8988T (cell line): Measurements from ENCODE around the gene KCNJ14.
"Not testable (repeated sequence)": the region's sequence is repeated elsewhere in the genome, so short reads cannot be mapped to it uniquely, and the experiment has no call there.

Experiments used
- DNase-seq: peaks from one replicate; pipeline ENCODE4 v3.0.0; 2011

KCNJ14 gene

GRCh38 chr19:48473161-48473966, 18.0 kb downstream of the KCNJ14 start:
- DNase-seq = no peak

DNA sequence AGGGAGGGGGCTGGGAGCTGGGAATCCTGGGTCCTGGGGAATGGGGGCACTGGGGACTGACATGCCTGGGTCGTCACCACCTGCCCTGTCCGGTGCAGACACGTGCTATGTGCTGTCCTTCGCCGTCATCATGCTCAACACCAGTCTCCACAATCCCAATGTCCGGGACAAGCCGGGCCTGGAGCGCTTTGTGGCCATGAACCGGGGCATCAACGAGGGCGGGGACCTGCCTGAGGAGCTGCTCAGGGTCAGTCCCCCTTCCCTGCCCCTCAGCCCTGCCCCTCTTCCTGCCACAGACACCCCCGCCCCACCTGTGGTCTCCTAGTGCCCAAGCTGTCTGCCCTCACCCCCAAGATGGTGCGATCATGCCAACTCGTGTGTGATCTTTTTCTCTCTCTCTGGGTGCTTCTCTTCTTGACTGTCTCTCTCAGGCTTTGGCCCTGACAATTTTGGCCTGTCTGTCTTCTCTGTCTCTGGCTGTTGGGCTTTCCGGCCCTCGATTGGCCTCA, 18.8 kb downstream of the KCNJ14 start:
- DNase-seq = no peak

DNA sequence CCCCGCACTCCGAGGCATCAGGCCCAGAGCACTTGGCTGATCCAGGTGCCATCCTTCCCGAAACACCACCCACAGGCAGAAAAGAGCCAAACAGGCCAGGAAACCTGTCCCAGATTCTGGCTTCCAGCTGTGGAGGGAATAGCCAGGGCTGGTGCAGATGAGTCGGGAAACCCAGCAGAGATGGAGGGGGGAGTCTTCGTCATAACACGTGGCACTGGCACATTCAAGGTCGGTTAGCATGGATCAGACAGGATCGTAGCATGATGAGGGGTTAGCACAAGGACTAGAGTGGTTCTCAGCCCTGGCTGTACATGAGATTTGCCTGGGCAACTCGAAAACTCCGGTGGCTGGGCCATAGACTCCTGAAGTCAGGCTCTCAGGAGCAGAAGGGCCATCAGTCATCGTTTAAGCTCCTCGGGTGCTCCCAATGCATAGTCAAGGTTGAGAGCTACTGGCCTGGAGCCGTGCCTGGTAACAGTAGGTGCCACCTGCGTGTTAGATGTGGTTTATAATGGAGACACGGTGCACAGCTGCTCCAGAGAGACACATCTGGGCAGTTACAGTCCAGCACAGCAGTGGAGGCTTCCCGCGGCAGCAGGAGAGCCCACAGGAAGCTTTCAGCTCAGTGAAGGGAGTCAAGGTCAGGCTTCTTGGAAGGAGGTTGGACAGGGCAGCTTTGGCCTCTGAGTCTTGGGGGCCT, 20.1 kb downstream of the KCNJ14 start:
- DNase-seq = no peak

- no peak for DNase-seq
Observed at GRCh38 chr19:48476176-48476575, 20.8 kb downstream of the KCNJ14 start.

- DNase-seq = no peak
Observed at GRCh38 chr19:48477067-48477685, 21.8 kb downstream of the KCNJ14 start.

- no peak for DNase-seq
Observed at GRCh38 chr19:48477698-48478338, 22.4 kb downstream of the KCNJ14 start.

GRCh38 chr19:48478339-48479256, 23.2 kb downstream of the KCNJ14 start:
- DNase-seq = no peak

GRCh38 chr19:48479686-48480085, 24.3 kb downstream of the KCNJ14 start:
- DNase-seq = no peak

- no peak for DNase-seq
Observed at GRCh38 chr19:48480183-48480557, 24.8 kb downstream of the KCNJ14 start.

DNA sequence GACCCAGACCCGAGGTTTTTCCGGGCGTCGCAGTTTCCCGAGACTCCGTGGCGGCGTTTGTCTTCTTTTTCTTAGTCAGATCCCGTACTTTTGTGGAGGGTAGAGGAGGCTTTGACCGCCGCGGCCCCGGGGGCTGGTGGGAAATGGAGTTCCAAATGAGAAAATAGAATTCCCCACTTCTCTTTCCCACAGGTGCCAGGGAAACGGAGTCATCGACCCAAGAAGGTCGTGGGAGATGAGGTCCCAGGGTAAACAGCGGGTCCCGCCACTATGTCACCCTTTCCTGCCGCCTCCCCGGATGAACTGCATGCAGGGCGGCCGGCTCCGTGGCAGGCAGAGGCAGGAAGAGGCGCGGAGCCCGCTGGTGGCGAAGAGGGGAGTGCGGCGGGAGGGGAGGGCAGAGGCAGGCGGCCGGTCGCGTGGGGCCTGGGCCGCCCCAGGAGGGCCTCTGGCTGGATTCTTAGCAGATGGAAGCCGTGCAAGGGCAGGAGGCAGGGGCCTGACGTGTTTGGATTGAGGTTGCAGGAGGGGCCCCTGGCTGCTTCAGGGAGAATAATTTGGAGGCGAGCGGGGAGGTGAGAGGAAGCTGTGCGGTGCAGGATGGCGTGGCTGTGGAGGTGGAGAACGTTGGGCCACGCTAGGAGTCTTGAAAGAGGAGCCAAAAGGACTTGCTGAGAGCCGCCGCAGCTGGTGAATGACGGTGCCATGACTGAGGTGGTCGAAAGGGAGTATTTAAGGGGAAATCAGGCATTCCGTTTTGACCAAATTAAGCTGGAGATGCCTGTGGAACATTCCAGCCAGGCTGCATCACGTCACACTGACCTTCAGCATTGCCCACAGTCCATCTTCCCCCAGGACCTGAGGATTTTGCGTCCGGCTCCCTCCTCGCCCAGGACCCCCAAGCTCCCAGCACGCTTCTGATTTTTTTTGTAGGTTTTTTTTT, 25.5 kb downstream of the KCNJ14 start:
- no peak for DNase-seq

DNA sequence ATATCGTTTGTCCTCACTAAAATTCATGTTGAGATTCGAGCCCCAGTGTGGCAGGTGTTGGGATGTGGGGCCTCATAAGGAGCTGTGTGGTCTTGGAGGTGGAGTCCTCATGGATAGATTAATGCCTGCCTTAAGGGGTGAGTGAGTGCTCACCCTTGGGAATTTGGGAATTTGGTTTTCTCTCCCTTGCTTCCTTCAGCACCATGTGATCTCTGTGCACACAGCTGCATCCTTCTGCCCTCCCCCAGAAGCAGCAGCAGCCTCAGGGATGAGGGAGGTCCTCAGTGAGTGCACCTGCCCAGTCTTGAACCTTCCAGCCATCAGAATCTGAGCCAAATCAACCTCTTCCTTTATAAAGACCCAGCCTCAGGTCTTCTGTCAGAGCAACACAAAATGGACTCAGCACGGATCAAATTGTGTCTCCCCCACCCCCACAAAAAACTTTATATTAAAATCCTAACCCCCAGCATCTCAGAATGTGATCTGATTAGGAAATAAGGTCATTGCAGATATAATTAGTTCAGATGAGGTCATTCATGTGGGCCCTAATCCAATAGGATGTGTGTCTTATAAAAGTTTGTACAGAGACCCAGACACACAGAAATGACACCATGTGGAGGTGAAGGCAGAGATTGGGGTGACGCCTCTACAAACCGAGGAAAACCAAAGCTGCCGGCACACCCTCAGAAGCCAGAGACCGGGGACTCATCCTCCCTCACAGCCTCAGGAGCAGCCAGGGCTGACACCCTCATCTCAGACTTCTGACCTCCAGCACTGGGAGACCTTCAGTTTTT, 26.7 kb downstream of the KCNJ14 start:
- no peak for DNase-seq

DNA sequence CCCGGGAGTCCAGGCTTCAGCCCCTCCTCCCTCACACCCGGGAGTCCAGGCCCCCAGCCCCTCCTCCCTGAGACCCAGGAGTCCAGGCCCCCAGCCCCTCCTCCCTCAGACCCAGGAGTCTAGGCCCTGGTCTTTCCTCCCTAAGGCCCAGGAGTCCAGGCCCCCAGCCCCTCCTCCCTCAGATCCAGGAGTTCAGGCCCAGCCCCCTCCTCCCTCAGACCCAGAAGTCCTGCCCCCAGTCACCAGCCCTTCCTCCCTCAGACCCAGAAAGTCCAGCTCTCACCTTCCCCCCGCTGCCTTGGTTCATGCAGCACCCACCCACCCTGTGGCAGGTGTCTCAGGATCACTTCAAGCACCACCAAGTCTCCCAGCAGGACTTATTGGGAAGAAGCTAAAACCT, 27.9 kb downstream of the KCNJ14 start:
- DNase-seq = no peak

DNA sequence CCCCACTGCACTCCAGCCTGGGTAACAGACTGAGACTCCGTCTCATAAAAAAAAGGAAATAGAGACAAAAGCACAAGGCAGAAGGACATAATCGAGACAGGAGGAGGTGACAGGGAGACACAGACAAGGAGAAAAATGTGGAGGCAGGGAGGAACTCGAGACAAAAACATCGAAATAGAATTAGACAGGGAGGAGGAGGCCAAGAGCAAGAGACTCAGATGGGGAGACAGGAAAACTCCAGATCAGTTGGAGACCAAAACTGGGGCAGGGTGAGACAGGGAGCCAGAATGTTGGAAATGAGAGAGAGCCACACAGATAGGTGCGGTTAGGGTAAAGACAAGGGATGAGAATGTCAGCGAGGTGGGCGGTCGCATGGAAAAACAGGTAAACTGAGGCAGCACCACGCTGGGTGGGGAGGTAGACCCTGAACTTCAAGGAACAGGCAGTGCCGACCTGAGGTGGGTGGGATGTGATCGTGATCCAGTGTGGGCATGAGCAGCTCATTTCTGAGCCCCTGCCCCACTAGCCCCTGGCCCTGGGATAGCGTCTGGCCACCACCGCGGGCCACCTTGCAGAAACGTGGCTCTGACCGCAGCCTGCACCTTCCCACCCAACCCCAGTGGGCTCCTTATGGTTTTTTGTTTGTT, 29.0 kb downstream of the KCNJ14 start:
- DNase-seq = no peak

- no peak for DNase-seq
Observed at GRCh38 chr19:48484931-48485612, 29.7 kb downstream of the KCNJ14 start.

GRCh38 chr19:48486706-48487105, 31.3 kb downstream of the KCNJ14 start:
- DNase-seq = not testable (repeated sequence)

DNA sequence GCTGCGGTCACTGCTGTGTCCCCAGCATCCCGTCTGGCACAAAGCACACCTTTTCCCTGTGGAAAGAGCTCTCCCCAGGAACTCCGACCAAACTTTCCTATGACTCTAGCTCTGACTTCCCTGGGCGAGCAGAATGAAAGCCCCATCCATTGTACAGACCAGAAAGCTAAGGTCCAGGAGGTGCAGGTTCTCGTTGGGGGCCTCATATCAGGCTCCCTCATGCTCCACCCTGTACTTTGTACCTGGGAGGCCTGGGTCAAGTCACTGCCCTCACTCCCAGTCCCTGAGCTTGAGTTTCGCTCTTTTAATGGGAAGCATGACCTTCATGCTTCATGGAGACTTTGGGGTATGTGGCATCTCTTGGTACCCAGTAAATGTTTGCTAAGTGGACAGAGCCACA, 32.2 kb downstream of the KCNJ14 start:
- no peak for DNase-seq

- peak; percentile 90 for DNase-seq
Observed at GRCh38 chr19:48487948-48488347, 32.6 kb downstream of the KCNJ14 start.

DNA sequence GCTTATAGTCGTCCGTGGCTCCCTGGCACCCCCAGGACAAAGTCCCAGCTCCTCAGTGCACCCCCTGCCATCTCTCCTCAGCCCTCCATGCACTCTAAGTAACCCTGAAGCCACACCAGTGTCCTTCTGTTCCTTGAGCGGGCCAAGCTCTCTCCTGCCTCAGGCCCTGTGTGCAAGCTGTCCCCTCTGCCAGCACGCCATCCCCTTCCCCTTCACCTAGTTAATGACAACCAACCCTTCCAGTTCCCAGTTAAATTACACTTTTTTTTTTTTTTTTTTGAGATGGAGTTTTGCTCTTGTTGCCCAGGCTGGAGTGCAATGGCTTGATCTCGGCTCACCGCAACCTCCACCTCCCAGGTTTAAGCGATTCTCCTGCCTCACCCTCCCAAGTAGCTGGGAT, 33.1 kb downstream of the KCNJ14 start:
- not testable (repeated sequence) for DNase-seq
